PC-3 (cell line): Measurements from ENCODE around the gene DICER1.

Experiments
- EZH2 ChIP-seq: fragments of 300-600 bp; sonication (generic); IDR thresholded peaks from one replicate; pipeline ENCODE4 v1.6.1; 2017; ENCODE audit warnings: antibody characterized with exemption, mild to moderate bottlenecking, low read length; ENCODE audit not compliant: unreplicated experiment
- EZH2phosphoT487 ChIP-seq: fragments of 300-600 bp; sonication (generic); IDR thresholded peaks from 2 replicates; pipeline ENCODE4 v1.6.1; 2018; ENCODE audit warnings: mild to moderate bottlenecking, antibody characterized with exemption, low read length, borderline replicate concordance
- TF ChIP-seq, protein P1 (sequence below): fragments of 300-600 bp; sonication (generic); conservative IDR thresholded peaks from 2 replicates; pipeline ENCODE4 v1.5.1; 2017; ENCODE audit warnings: antibody characterized with exemption, low read depth, mild to moderate bottlenecking, low read length

DNA sequence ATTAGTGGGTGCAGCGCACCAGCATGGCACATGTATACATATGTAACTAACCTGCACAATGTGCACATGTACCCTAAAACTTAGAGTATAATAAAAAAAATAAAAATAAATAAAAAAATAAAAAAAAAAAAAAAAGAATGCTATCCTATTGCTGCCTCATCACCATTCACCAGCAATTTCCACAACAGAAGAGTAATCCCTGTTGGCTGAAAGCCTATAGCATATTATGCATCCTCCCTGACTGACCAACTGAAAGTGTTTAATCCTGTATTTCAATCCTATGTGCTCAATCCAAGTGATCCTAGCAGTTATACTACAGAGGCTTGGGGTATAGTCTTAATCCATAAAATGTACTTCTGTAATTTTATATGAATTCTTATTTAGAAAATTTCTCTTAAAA is 18.5 kb downstream of the DICER1 start:
- TF ChIP-seq EZH2 (no peak), EZH2phosphoT487 (no peak)
- TF ChIP-seq, protein P1, sequence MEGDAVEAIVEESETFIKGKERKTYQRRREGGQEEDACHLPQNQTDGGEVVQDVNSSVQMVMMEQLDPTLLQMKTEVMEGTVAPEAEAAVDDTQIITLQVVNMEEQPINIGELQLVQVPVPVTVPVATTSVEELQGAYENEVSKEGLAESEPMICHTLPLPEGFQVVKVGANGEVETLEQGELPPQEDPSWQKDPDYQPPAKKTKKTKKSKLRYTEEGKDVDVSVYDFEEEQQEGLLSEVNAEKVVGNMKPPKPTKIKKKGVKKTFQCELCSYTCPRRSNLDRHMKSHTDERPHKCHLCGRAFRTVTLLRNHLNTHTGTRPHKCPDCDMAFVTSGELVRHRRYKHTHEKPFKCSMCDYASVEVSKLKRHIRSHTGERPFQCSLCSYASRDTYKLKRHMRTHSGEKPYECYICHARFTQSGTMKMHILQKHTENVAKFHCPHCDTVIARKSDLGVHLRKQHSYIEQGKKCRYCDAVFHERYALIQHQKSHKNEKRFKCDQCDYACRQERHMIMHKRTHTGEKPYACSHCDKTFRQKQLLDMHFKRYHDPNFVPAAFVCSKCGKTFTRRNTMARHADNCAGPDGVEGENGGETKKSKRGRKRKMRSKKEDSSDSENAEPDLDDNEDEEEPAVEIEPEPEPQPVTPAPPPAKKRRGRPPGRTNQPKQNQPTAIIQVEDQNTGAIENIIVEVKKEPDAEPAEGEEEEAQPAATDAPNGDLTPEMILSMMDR = no peak
